ENCODE measurements around the gene CENPQ.
"Not testable (repeated sequence)": the region's sequence is repeated elsewhere in the genome, so short reads cannot be mapped to it uniquely, and the experiment has no call there.

CENPQ gene

GRCh38 chr6:49464691-49465090 lies 1.5 kb downstream of the CENPQ start:
- in situ Hi-C loops (cut with MboI; ENCODE audit: low pct_unique_long_range_greater_than_20kb, low sequenced_read_pairs, unreplicated experiment): no loop called here
- DNase-seq (ENCODE audit: low spot score): no peak
- TF ChIP-seq CTCF (IDR thresholded peaks at IDR 0.05; ENCODE audit: extremely low read depth, insufficient read depth, missing control alignments): no peak

- DNase-seq (ENCODE audit: low spot score): no peak
- TF ChIP-seq CTCF (IDR thresholded peaks at IDR 0.05; ENCODE audit: extremely low read depth, insufficient read depth, missing control alignments): no peak
- in situ Hi-C loops (cut with MboI; ENCODE audit: low pct_unique_long_range_greater_than_20kb, low sequenced_read_pairs, unreplicated experiment): no loop called here
Measured at GRCh38 chr6:49468042-49468441, 4.9 kb downstream of the CENPQ start.

- in situ Hi-C loops (cut with MboI; ENCODE audit: low pct_unique_long_range_greater_than_20kb, low sequenced_read_pairs, unreplicated experiment); DNase-seq (ENCODE audit: low spot score): not testable (repeated sequence)
Measured at GRCh38 chr6:49476564-49476963, 13.4 kb downstream of the CENPQ start.

GRCh38 chr6:49479308-49479970 lies 16.3 kb downstream of the CENPQ start:
- no peak for TF ChIP-seq CTCF (IDR thresholded peaks at IDR 0.05; ENCODE audit: extremely low read depth, insufficient read depth, missing control alignments)
- DNase-seq (ENCODE audit: low spot score): no peak

GRCh38 chr6:49481846-49482245 lies 18.7 kb downstream of the CENPQ start:
- in situ Hi-C loops (cut with MboI; ENCODE audit: low pct_unique_long_range_greater_than_20kb, low sequenced_read_pairs, unreplicated experiment): not testable (repeated sequence)

More at GRCh38 chr6:49479308-49479970, 16.3 kb downstream of the CENPQ start:
- in situ Hi-C loops (cut with MboI; ENCODE audit: low pct_unique_long_range_greater_than_20kb, low sequenced_read_pairs, unreplicated experiment): no loop called here

GRCh38 chr6:49483380-49483779 lies 20.2 kb downstream of the CENPQ start:
- DNase-seq (ENCODE audit: low spot score); in situ Hi-C loops (cut with MboI; ENCODE audit: low pct_unique_long_range_greater_than_20kb, low sequenced_read_pairs, unreplicated experiment): not testable (repeated sequence)

More at GRCh38 chr6:49481846-49482245, 18.7 kb downstream of the CENPQ start:
- not testable (repeated sequence) for DNase-seq (ENCODE audit: low spot score)

GRCh38 chr6:49490633-49491032 lies 27.5 kb downstream of the CENPQ start:
- DNase-seq (ENCODE audit: low spot score): no peak
- in situ Hi-C loops (cut with MboI; ENCODE audit: low pct_unique_long_range_greater_than_20kb, low sequenced_read_pairs, unreplicated experiment): no loop called here
- no peak for TF ChIP-seq CTCF (IDR thresholded peaks at IDR 0.05; ENCODE audit: extremely low read depth, insufficient read depth, missing control alignments)

- in situ Hi-C loops (cut with MboI; ENCODE audit: low pct_unique_long_range_greater_than_20kb, low sequenced_read_pairs, unreplicated experiment): no loop called here
- no peak for DNase-seq (ENCODE audit: low spot score)
Measured at GRCh38 chr6:49497304-49497703, 34.1 kb downstream of the CENPQ start.

More at GRCh38 chr6:49497304-49497703, 34.1 kb downstream of the CENPQ start:
- no peak for TF ChIP-seq CTCF (IDR thresholded peaks at IDR 0.05; ENCODE audit: extremely low read depth, insufficient read depth, missing control alignments)

Data from GM13977 (cell line).